Hematopoietic multipotent progenitor cell (in vitro differentiated cells): Measurements from ENCODE around the gene CEP43. TPM values are rescaled to one million over a fixed set of nuclear protein-coding genes. Genes with fewer than 3 reads are reported as not detected.

Source experiments
- DNase-seq, 3 donors: peaks; one replicate each; pipeline ENCODE4 v3.0.0-alpha.2; 2011 to 2015; ENCODE audit warnings: low read depth in 2 of 3, low spot score in 2 of 3
- total RNA-seq: library from RNA; depleted of rRNA; stranded (reverse); fragments of >200 nt; gene quantifications from one replicate; pipeline ENCODE4 v1.2.3, GENCODE V29; 2012

CEP43 gene
- total RNA-seq, 1 donor, result 5.7 TPM

DNA sequence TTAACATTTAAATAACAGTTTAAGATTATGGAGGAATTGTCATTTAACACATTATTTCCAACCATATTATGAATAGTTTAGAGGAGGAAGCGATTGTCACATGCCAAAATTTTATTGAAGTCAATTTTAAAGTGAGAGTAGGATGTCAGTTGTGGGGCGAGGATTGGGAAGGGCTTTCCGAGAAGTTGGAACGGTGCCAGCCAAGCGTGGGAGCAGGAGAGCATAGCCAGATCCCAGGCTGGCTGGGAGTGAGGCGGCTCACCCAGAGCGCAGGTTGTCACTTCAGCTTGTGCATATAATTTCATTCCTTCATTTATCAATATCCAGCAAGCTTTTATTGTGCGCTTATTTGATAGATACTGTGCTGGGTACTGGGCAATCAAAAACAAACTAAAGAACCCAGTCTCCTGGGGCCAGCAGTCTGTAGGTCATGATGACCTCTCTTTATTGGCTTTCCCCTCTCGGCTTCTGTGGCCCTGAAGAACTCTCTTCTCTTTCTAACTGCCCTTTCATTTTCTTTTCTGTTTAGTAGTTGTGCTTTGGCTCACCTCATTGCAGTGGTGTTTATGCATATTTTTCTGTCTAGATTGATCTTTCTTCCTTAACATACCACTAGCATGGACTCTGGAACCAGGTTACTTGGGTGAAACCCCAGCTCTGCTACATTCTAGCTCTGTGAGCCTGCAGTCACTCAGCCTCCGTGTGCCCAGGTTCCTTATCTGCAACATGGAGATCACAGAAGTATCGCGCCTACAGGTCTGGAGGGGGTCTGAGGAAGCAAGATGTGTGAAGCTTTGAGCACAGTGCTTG, 6.4 kb downstream of the CEP43 start:
- DNase-seq, result no peak

DNA sequence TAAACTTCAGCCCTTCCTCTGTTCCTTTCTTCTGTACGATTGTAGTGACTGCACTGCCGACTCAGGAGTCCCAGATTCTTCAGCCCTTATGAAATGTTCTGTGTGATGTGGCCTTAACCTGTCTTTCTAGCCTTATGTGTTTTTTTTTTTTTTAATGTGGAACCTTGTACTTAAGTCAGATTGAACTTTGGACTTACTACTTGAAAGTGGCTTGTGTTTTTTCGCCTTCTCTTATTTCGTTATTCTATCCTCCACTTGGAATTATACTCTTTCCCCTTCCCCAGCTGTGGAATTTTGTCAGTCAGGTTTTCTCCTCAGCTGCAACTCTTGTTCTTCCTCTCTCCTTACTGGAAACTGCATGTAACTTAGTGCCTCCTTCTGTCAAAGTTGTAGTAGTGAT, 8.8 kb downstream of the CEP43 start:
- no peak for DNase-seq

DNA sequence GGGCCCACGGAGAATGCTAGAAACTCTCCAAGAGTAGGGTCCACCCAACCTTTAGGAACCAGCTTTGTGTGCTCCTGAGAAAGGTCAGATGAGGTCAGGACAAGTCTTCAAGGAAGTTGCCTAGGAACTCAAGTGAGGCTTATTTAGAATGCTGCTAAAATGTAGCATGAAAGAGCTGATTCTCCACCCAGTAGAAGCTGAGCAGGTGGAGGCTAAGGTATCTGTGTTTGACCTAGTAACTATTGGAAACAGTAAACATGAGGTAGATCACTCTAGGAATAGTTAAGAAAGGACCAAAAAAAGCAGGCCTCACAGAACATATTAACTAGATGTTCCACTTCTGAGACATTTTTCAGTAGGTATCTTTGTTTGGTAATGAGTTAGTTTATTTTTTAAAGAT, 13.9 kb downstream of the CEP43 start:
- DNase-seq, result no peak

DNA sequence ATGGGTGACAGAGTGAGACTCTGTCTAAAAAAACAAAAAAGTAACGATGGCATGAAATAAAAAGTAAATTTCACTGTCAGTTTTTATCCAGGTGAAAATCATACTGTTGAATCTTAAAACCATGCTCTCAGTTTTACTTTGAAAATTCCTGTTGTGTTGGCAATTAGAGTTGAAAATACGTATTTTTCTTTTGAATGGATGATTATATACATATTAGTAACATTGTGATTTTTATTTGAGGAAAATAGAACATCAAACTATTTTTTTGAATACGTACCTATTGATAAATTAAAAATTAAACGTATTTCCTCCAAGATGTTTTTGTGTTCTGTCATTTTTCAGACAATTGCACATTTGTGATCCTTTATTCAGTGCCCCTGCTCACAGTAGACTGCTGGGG, 14.7 kb downstream of the CEP43 start:
- no peak for DNase-seq

DNA sequence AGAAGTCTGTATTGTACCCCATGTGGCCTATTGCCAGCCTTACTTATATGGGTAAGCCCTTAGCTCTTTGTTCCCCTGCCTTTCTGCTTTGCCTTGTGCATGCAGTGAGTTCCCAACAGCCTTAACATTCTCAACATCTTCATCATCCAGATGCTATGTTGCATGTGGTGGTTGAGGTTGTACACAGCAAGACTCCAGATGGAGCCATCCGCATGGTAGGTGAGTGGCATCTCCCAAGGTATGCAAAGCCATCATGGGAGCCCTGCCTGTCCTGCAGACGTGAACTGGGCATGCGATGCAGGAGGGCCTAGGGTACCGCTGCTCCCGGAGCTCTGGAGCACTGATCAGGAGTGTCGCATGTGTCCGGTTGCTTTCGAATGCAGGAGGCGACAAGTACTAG, 16.1 kb downstream of the CEP43 start:
- DNase-seq, result no peak

DNA sequence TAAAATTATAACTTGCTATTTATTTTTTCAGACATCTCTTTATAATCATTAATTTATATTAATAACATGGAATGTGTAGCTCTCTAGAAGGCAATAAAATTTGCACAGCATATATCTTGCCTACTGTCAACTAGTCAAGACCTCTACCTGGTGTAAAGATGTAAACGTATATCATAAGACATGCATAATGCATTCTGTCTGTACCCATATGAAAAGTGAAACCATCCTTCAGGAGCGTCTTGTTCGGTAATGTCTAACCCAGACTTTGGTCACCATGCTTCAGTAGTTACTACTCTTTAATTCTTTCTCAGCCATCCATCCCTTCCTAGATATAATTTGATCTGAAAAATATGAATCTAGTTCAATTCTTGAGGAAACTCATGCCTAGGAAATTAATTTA, 21.0 kb downstream of the CEP43 start:
- no peak for DNase-seq

DNA sequence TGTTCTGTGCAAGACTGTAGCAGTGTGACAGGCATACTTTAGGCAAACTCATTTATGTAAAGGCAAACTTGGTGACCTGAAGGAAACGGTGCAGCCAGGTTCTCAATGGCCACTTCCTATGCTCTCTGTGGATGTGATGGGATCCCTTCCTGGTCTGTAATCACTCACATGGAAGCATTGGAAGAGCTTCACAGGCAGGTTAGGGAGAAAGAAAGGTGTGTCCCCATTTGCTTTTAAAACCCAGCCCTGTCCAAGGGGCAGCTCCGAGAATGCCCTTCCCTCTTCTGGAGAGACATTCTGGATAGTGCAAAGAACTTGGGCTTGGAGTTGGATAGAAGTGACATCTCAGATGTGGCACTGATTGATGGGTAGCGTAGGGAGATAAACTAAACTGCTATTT, 28.1 kb downstream of the CEP43 start:
- no peak for DNase-seq

DNA sequence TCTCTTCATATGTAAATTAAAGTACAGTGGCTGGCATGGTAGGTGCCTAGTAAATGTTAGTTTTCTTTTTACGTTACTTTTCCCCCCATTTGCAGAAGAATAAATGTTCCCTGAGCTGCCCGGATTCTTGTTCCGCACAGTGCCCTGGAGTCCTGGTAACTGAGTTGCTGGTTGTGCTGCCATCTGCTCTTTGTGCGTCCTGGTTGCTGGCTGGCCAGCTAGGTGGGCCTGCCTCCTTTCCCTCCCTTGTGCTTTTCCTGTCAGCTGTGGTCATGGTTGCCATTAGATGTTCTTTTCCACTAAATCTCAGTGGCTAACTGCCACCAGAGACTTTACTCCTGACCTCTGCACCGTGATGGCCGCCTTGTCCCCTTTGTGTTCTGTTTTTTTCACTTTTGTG, 28.6 kb downstream of the CEP43 start:
- DNase-seq, result no peak

DNA sequence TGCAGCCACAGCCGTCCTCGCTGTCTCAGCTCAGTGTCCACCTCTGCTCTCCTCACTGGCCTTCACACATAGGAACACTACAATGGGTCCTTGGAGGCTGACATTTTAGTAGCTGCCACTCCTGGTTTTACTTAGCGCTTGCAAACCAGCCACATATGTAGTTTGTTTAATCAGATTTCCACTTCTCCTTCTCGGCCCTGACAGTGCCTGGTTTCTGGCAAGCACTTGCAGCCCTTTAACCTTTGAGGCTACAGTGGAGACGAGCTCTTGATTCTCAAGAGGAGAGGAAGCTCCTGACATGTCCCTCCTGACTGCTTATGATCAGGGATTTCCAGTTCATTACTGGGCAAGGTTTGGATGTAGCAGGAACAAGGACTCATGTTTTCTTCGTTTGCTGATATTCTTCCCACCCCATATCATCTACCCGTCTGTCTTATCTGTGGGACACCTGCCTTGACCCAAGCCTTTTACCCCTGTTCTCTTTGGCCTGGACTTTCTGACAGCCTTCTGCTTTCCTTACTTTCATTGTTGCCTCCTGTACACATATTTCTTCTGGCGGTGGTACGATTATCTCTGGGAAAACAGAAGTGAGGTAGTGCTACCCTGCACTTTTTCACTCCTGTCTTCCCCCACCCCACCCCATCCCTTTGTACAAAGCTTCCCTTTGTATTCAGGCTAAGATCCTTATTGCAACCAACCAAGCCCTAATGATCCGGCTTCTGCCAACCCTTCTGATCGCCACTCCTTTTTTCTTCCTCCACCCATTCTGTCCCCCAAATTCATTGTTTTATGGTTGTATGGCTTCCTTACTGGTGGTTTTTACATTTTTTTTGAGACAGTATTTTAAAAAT, 31.2 kb downstream of the CEP43 start:
- no peak for DNase-seq

DNA sequence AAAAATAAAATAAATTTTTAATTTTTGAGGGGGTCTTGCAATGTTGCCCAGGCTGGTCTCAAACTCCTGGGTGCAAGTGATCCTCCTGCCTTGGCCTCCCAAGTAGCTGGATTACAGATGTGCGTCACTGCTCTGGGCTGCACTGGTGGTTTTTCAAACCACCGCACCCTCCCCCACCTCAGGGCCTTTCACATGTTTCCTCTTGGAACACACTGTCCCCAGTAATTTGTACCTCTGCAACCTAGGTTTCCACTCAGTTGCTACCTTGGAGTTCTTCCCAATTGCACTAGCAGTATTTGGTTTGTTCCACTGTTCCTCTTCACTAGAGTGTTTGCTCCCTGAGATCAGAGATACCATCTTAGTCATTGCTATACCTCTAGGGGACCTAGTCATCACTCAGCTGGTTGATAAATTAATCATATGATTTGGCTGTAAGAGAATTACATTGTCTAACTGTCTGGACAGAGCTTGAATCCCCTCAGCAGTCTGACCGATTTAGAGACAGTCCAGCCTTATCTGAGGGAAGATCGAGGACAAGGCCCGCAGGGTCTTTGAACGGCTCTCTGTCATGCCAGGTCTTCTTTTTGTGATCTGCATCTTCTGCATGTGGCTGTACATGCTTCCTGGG, 32.0 kb downstream of the CEP43 start:
- no peak for DNase-seq

DNA sequence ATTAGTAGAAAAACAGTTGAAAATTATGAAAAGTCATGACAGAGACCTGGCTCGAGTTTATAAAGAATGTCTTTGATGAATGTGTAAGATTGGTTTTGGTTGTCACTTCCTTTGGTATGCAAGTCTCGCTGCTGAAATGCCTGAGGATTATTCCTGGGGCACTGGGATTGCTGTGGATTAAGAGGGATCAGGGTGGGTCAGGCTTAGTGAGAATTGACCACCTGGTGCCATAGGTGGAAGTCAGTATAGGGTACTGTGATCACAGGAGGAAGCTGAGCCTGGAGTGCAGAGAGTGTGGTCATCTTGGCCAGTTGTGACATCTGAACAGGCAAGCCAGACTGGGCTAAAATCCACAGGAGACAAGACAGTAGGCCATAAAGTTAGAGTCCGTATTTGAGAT, 34.9 kb downstream of the CEP43 start:
- no peak for DNase-seq

DNA sequence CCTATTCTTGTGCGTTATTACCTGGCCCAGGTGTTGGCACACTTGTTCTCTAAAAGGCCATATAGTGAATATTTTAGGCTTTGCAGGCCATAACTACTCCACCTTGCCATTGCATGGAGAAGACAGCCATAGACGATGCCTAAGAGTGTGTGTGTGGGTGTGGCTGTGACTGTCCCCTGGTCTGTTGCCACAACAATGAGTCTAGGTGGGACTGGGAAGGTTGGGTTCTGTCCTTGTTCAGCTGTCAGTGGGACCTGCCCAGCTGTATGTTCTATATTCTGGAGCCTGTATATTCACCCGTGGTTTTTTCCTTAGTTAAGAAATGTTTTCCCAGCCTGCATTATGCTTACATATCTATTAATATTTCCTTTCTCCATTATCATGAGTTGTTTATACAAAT, 38.6 kb downstream of the CEP43 start:
- DNase-seq, result no peak

DNA sequence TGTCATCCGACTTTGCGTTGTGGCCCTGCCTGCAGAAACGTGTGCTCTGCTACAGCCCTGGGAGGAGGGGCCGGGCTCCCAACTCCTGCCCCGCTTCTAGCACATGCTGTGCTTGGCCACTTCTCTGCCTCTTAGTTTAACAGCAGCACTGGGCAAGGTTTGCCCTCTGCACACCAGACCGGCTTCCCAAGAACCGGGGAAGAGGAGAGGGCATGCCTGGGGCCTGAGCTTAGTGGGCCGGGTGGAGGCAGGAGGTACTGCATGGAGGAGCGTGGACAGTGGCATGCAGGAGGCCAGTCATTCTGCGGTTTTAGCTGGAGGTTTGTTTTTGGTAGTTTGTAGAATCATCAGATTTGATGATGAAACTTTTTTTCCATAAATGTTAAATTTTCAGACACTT, 45.5 kb downstream of the CEP43 start:
- DNase-seq, result no peak

DNA sequence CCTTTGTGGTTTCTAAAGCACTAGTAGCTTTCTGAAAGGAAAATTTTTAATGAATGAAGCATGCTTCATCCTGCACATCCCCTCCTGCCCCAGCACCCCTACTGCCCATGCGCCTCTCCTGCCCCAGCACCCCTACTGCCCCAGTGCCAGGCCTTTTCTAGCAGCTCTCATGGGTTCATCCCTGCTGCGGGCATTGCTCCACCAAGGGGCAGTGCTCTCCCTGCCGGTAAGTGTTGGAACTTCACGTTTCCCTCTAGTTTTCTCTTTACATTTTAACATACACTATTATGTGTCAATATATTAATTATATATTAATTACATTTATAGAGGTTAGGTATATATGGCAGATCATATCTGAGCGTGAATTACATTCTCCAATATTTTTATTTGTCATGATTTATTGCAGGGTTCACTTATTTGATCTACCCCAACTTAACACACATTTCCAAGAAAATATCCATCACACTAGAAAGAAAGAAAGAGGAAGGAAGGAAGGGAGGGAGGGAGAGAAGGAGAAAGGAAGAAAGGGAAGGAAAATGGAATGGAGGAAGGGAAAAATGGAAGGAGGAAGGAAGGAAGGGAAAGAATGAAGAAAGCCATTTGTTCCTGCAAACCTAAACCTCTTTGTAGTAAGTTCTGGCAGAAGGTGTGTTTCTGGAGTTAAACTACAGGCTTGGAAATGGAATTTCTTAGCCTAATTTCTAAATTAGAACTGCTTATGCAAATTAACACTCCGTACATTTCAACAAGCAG, 46.8 kb downstream of the CEP43 start:
- no peak for DNase-seq

DNA sequence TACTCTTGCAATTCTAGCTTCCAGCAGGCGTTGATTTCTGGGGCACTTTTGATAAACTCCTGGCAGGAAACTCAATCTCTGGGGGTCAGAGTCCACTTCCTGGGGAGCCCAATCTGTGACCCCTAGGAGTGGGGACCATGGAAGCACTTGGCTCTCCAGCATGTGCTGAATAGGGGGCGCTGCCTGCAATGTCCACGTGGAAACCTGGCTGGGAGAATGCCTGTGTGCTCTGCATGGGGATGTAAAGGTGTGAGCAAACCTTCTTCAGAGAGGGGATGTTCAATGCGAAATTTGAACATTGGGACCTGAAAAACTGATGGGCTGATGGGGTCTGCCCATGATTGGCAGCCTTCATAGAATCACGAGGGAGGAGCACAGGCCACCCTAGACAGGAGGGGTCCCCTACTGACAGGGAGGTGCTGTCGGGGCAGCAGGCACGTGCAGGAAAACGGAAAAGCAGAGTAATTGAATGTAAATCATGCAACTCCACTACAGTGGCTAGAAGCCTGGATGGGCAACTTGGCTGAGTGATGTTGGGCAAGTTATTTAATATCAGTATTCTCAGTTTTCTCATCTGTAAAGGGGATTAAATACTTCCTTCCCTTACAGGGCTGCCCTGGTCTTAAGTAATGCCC, 47.8 kb downstream of the CEP43 start:
- DNase-seq, result no peak

DNA sequence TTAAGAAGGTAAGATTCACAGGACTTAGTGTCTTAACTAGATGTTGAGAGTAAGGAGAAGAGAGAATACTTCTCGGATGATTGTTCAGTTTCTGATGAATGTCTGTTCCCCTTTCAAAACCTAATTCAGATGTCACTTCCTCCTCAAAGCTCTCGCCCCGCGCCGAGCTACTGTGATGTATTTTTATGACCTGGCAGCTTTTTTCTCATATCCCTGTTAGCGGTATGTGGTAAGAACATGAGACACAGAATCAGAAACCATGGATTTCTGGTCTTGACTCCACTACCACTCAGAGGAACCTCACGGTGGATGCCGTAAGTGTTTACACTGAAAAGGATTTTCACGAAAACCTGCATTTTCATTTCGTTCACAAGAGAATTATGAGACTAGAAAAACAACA, 48.4 kb downstream of the CEP43 start:
- DNase-seq, result peak in 2 of 3 donors; percentile 71 to 93
